ENCODE data around the gene SRSF7. TPM values are rescaled to one million over a fixed set of nuclear protein-coding genes. Genes with fewer than 3 reads are reported as not detected.

The SRSF7 gene
- total and polyA plus RNA-seq, 11 donors, result 28.1 to 101 (median 43.9) TPM

DNA sequence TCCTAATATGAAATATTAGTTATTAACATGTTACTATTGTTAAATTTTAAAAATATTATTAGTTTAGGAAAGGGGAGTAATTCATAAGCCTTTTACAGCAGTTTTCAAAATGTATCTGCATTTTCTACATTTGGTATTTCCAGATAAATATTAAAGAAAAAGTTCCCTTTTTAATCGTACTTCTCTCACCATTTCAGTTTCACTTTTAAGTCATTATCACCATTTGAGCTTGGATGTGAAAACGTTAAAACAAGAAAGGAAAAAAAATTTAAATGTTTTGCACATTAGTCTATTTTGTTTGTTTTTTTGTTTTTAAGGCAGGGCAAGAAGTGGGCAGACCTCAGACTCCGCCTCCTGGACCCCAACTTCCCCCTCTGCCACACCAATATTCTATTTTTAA lies 3.3 kb upstream of the SRSF7 start:
- DNase-seq (no peak), ATAC-seq (no peak)
- H3K4me1 ChIP-seq, result peaks cover 0 to 28% (median 8%) of the 10 kb centered on the region in 12 donors
- peaks cover 0 to 7% (median 0%) of the 10 kb centered on the region in 9 donors for H3K36me3 ChIP-seq
- no peaks in the 10 kb centered on the region for H3K27me3 ChIP-seq
- TF ChIP-seq POLR2A (IDR thresholded peaks at IDR 0.05), result no peak
- TF ChIP-seq, protein P1, sequence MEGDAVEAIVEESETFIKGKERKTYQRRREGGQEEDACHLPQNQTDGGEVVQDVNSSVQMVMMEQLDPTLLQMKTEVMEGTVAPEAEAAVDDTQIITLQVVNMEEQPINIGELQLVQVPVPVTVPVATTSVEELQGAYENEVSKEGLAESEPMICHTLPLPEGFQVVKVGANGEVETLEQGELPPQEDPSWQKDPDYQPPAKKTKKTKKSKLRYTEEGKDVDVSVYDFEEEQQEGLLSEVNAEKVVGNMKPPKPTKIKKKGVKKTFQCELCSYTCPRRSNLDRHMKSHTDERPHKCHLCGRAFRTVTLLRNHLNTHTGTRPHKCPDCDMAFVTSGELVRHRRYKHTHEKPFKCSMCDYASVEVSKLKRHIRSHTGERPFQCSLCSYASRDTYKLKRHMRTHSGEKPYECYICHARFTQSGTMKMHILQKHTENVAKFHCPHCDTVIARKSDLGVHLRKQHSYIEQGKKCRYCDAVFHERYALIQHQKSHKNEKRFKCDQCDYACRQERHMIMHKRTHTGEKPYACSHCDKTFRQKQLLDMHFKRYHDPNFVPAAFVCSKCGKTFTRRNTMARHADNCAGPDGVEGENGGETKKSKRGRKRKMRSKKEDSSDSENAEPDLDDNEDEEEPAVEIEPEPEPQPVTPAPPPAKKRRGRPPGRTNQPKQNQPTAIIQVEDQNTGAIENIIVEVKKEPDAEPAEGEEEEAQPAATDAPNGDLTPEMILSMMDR (IDR thresholded peaks at IDR 0.05), result no peak
- peak overlapping the region in 2 of 12 donors; percentile 32 to 73 for H3K27ac ChIP-seq
- H3K4me3 ChIP-seq, result peak overlapping the region in 8 of 12 donors; percentile 8 to 46 (median 29)
- WGBS, 4 donors, result 53 to 65% (median 56%) methylated on average over 3 of the region's 3 CpGs
- intact Hi-C loops (cut with DNase I), result no loop called here
- H3K9me3 ChIP-seq, result no peaks in the 10 kb centered on the region

DNA sequence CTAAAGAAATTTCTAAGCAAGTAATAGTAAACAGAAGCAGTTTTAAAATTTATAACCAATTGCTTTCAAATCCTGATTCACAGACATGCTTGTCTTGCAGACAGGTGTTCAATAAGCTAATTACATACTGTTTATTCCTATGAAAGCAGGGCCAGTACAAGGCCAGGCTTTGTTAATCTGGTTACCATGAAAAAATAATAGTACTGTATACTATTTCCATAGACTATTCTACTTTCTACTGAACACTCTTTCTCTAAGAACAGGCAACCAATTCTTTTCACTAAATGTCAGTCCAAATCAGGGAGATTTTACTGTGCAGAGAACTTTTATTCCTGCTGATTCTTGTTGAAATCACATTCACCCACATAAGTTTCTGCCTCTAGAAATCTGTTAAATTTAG lies 2.9 kb upstream of the SRSF7 start:
- intact Hi-C loops (cut with DNase I), result no loop called here
- H3K9me3 ChIP-seq, result no peaks in the 10 kb centered on the region
- peak overlapping the region in 7 of 12 donors; percentile 8 to 46 (median 36) for H3K4me3 ChIP-seq
- H3K4me1 ChIP-seq, result peaks cover 0 to 33% (median 12%) of the 10 kb centered on the region in 12 donors
- H3K36me3 ChIP-seq, result peaks cover 0 to 12% (median 5%) of the 10 kb centered on the region in 9 donors
- DNase-seq, result no peak
- peak overlapping the region in 2 of 12 donors; percentile 32 to 73 for H3K27ac ChIP-seq
- ATAC-seq, result no peak
- no peaks in the 10 kb centered on the region for H3K27me3 ChIP-seq
- TF ChIP-seq POLR2A (IDR thresholded peaks at IDR 0.05), result no peak
- TF ChIP-seq, protein P1 (IDR thresholded peaks at IDR 0.05), result no peak

DNA sequence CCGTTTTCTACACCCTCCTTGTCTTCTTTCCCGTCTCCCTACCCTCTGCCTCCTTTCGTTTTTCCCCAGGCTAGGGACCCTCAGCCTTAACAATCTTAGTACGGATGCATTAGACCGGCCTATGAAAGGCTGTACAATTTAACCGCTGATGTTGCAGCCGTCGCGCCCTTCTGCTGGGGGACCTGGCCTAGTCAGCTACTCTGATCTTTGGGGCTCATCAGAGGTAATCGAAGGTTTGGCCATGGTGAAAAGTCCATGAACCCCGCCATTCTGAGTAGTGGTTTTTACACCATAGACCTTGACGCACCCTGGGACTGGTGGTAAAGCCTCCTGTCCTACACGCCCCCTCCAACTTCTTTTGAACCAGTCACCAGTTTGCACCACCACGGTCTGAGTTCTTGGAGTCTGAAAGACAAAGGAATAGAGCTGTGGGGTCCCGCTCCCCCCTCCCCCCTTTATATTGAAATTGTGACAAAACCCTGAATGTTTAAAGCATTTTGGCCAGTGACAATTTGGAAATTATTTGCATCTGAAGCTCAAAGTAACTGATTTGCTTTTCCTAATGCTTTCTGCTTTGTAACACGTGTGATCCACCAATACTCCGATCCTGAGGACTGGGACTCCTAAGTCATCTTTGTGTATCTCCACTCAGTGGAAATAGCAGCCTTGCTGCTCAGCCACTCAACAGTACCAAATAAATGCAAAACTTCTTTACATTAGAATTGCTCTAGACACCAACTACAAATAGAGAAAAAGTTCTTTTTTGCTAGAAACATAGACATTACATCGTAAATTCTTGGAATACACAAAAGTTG lies 642 bp upstream of the SRSF7 start:
- Histone ChIP-seq H3K36me3 (peaks cover 0 to 34% (median 27%) of the 10 kb centered on the region in 9 donors), H3K27me3 (no peaks in the 10 kb centered on the region), H3K27ac (peak overlapping the region; percentile 90 to 99 (median 98)), H3K4me1 (peaks cover 0 to 55% (median 34%) of the 10 kb centered on the region in 12 donors), H3K4me3 (peak overlapping the region; percentile 61 to 98 (median 86)), H3K9me3 (no peaks in the 10 kb centered on the region)
- 30 to 35% (median 32%) methylated on average over 18 of the region's 18 CpGs for WGBS, 4 donors
- no peak for DNase-seq
- intact Hi-C loops (cut with DNase I), result loop anchor here in 1 of 10 donors (1.0 kb wide), 1 partner anchor 26 kb away; the partner anchor contains the start of gene GEMIN6
- ATAC-seq, result peak in 3 of 4 donors; percentile 3 to 7 (median 4)
- TF ChIP-seq POLR2A (IDR thresholded peaks at IDR 0.05), result no peak
- TF ChIP-seq, protein P1 (IDR thresholded peaks at IDR 0.05), result no peak
